Measurements from ENCODE around the gene TDRD7.

GRCh38 chr9:97470076-97470475 is 58.2 kb downstream of the TDRD7 start:
- TF ChIP-seq CTCF (optimal IDR thresholded peaks at IDR 0.05 in 1 of 3, IDR thresholded peaks at IDR 0.05 in 1 of 3, conservative IDR thresholded peaks at IDR 0.05 in 1 of 3; ENCODE audit: extremely low read depth in 1 of 3, insufficient read depth in 2 of 3, low read length in 3 of 3) (peak; percentile 33 to 54 (median 42)), EZH2 (IDR thresholded peaks at IDR 0.05; ENCODE audit: low read length) (no peak)

Data from keratinocyte (primary cell).